CD4-positive, alpha-beta T cell (primary cell): ENCODE data around the gene FAM219A. TPM values are rescaled to one million over a fixed set of nuclear protein-coding genes. Genes with fewer than 3 reads are reported as not detected.

Experiments
- ATAC-seq: fragments of 200-7000 bp; cut with Tn5 transposase; one replicate; pipeline ENCODE4 v1.10.0; 2022; ENCODE audit warnings: mild to moderate bottlenecking; ENCODE audit not compliant: poor library complexity
- CTCF ChIA-PET: fragments of 350-600 bp; sonication (Branson Sonifier 250); formaldehyde crosslinking; loops from one replicate; lab custom pipeline; 2021; ENCODE audit warnings: antibody characterized with exemption, inconsistent platforms; lab: Charles Lee
- POLR2A ChIA-PET: fragments of 350-600 bp; sonication (Branson Sonifier 250); formaldehyde crosslinking; loops from one replicate; lab custom pipeline; 2021; ENCODE audit warnings: antibody characterized with exemption, inconsistent platforms; lab: Charles Lee
- DNase-seq, 14 experiments: peaks; one replicate each; pipeline ENCODE4 v3.0.0-alpha.2; 2013 to 2020; ENCODE audit warnings: mixed read lengths in 2 of 14
- H3K27ac ChIP-seq, 2 donors: one replicate each; pipeline versions ENCODE4 v1.5.1 to v1.7.0; 2013; ENCODE audit warnings: low read length in 2 of 2, low read depth in 1 of 2, mild to moderate bottlenecking in 1 of 2
- H3K27me3 ChIP-seq, 2 experiments: 1 replicate in 1 of 2; 2 replicates in 1 of 2; pipeline versions ENCODE4 v1.6.1 to v1.7.0; 2013; ENCODE audit warnings: low read length in 2 of 2, control low read depth in 1 of 2, mild to moderate bottlenecking in 1 of 2, moderate library complexity in 1 of 2; ENCODE audit not compliant: insufficient read depth in 2 of 2, control insufficient read depth in 1 of 2
- H3K36me3 ChIP-seq: one replicate; pipeline ENCODE4 v1.6.1; 2013; ENCODE audit warnings: low read length, control low read depth; ENCODE audit not compliant: insufficient read depth
- H3K4me1 ChIP-seq: one replicate; pipeline ENCODE4 v1.6.1; 2013; ENCODE audit warnings: low read length, control low read depth; ENCODE audit not compliant: insufficient read depth
- H3K4me3 ChIP-seq: one replicate; pipeline ENCODE4 v1.5.1; 2013; ENCODE audit warnings: mild to moderate bottlenecking, low read length, moderate library complexity
- H3K9me3 ChIP-seq, 2 experiments: 1 replicate in 1 of 2; 2 replicates in 1 of 2; pipeline versions ENCODE4 v1.6.1 to v1.7.0; 2013; ENCODE audit warnings: low read length in 2 of 2, mild to moderate bottlenecking in 2 of 2, control low read depth in 1 of 2, moderate library complexity in 1 of 2; ENCODE audit not compliant: control insufficient read depth in 1 of 2, insufficient read depth in 1 of 2
- H3K27ac Mint-ChIP-seq: one replicate; pipeline ENCODE4 v1.8.0; 2020; ENCODE audit warnings: mixed read lengths
- H3K27me3 Mint-ChIP-seq: one replicate; pipeline ENCODE4 v1.8.0; 2021; ENCODE audit warnings: mixed read lengths
- H3K36me3 Mint-ChIP-seq: one replicate; pipeline ENCODE4 v1.8.0; 2021; ENCODE audit warnings: low read depth, mixed read lengths
- H3K4me1 Mint-ChIP-seq: one replicate; pipeline ENCODE4 v1.8.0; 2021; ENCODE audit warnings: low read depth, mixed read lengths
- H3K4me3 Mint-ChIP-seq: one replicate; pipeline ENCODE4 v1.8.0; 2020; ENCODE audit warnings: mild to moderate bottlenecking, mixed read lengths
- H3K9me3 Mint-ChIP-seq: one replicate; pipeline ENCODE4 v1.8.0; 2020; ENCODE audit warnings: mixed read lengths
- intact Hi-C, 2 experiments: fragments of 100-400 bp; cut with DNase I in 1 of 2; cut with micrococcal nuclease in 1 of 2; formaldehyde crosslinking; loops; one replicate each; pipeline versions ENCODE4 v1.15.1 to v1.9.0; 2023 to 2025; cut with DNase I, micrococcal nuclease
- total RNA-seq, 174 experiments: library from RNA in 2 of 174; stranded (reverse) in 2 of 174; gene quantifications; one replicate each; pipeline ENCODE4 v1.2.3 and lab custom pipeline; 2021 to 2026
- TF ChIP-seq, protein P1 (sequence below): fragments of 200-600 bp; IDR thresholded peaks from one replicate; pipeline ENCODE4 v1.8.0; 2022; ENCODE audit warnings: antibody characterized with exemption, mild to moderate bottlenecking

FAM219A gene
- total RNA-seq, 2 experiments from 2014 or later: 7.7 to 8.5 TPM

GRCh38 chr9:34490360-34490759, 32.0 kb upstream of the FAM219A start:
- CTCF ChIA-PET: no interaction called here
- no peak overlapping the region for H3K4me3 Mint-ChIP-seq

DNA sequence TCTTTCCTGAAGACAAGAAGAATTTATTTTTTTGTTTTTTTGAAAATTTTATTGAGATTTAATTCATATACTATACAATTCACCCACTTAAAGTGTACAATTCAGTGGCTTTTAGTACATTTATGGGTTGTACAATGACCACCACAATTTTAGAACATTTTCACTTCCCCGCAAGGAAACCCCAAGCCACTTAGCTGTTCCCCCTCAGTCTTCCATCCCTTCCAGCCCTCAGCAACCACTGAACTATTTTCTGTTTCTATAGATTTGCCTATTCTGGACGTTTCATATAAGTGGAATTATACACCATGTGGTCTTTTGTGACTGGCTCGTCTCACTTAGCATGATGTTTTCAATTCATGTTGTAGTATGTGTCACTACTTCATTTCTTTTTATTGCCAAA, 28.2 kb upstream of the FAM219A start:
- no peaks in the 10 kb centered on the region for H3K36me3 ChIP-seq
- H3K27ac ChIP-seq: no peak overlapping the region
- peaks cover 6 to 7% of the 10 kb centered on the region in 2 experiments for H3K27me3 ChIP-seq
- ChIA-PET POLR2A (no interaction called here), CTCF (no interaction called here)
- ATAC-seq (no peak), DNase-seq (no peak)
- Mint-ChIP-seq H3K9me3 (no peaks in the 10 kb centered on the region), H3K4me3 (no peak overlapping the region), H3K36me3 (no peaks in the 10 kb centered on the region), H3K4me1 (no peaks in the 10 kb centered on the region), H3K27me3 (peaks cover 25% of the 10 kb centered on the region), H3K27ac (no peak overlapping the region)
- intact Hi-C loops: no loop called here
- no peaks in the 10 kb centered on the region for H3K4me1 ChIP-seq
- TF ChIP-seq, protein P1, sequence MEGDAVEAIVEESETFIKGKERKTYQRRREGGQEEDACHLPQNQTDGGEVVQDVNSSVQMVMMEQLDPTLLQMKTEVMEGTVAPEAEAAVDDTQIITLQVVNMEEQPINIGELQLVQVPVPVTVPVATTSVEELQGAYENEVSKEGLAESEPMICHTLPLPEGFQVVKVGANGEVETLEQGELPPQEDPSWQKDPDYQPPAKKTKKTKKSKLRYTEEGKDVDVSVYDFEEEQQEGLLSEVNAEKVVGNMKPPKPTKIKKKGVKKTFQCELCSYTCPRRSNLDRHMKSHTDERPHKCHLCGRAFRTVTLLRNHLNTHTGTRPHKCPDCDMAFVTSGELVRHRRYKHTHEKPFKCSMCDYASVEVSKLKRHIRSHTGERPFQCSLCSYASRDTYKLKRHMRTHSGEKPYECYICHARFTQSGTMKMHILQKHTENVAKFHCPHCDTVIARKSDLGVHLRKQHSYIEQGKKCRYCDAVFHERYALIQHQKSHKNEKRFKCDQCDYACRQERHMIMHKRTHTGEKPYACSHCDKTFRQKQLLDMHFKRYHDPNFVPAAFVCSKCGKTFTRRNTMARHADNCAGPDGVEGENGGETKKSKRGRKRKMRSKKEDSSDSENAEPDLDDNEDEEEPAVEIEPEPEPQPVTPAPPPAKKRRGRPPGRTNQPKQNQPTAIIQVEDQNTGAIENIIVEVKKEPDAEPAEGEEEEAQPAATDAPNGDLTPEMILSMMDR: no peak
- no peaks in the 10 kb centered on the region for H3K9me3 ChIP-seq
- H3K4me3 ChIP-seq: no peak overlapping the region

More at GRCh38 chr9:34490360-34490759, 32.0 kb upstream of the FAM219A start:
- intact Hi-C loops: no loop called here
- Histone ChIP-seq H3K36me3 (no peaks in the 10 kb centered on the region), H3K27me3 (peaks cover 11 to 12% of the 10 kb centered on the region in 2 experiments), H3K4me3 (no peak overlapping the region), H3K4me1 (no peaks in the 10 kb centered on the region), H3K9me3 (no peaks in the 10 kb centered on the region), H3K27ac (no peak overlapping the region)
- peaks cover 39% of the 10 kb centered on the region for H3K27me3 Mint-ChIP-seq
- DNase-seq: no peak
- no peaks in the 10 kb centered on the region for H3K9me3 Mint-ChIP-seq
- no peak overlapping the region for H3K27ac Mint-ChIP-seq
- ATAC-seq: no peak
- no peaks in the 10 kb centered on the region for H3K4me1 Mint-ChIP-seq
- POLR2A ChIA-PET: no interaction called here
- H3K36me3 Mint-ChIP-seq: no peaks in the 10 kb centered on the region
- TF ChIP-seq, protein P1: no peak

- Mint-ChIP-seq H3K4me1 (no peaks in the 10 kb centered on the region), H3K27ac (no peak overlapping the region), H3K9me3 (no peaks in the 10 kb centered on the region), H3K27me3 (peaks cover 18% of the 10 kb centered on the region), H3K4me3 (no peak overlapping the region), H3K36me3 (no peaks in the 10 kb centered on the region)
- Histone ChIP-seq H3K36me3 (no peaks in the 10 kb centered on the region), H3K4me3 (no peak overlapping the region), H3K27me3 (peaks cover 0 to 7% of the 10 kb centered on the region in 2 experiments), H3K9me3 (no peaks in the 10 kb centered on the region), H3K4me1 (no peaks in the 10 kb centered on the region), H3K27ac (no peak overlapping the region)
- no peak for DNase-seq
- TF ChIP-seq, protein P1: no peak
- POLR2A ChIA-PET: no interaction called here
- intact Hi-C loops: no loop called here
- no peak for ATAC-seq
- CTCF ChIA-PET: no interaction called here
Observed at GRCh38 chr9:34485822-34486221, 27.5 kb upstream of the FAM219A start.
